ENCODE data around the gene ANTXR2.

The ANTXR2 gene

DNA sequence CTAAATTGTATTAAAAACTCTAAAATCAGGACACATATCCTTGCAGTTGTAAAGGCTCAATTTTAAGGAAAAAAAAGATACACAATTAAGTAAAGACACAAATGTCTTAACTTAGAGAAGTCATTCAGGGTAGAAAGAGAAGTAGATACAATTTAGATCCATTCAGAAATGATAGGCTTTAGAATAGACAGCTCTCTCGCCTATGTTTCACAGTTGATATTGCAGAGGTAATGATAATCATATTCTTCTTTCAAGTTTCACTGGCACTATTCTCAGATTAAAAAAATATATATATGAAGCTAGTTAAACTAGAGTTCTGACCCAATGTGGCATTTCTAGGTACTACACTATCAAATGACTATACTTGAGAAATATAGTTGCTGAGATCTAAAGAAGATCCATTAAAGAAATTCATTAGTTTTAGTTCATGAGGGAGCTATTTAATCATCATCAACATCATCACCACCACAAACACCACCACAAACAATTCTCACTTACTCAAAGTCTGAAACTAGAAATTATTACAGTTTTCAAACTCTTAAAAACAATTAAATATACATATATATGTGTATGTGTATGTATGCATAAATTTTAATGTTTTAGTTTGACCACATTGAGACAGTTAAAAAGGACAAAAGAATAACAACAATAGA is 93.1 kb downstream of the ANTXR2 start:
- no peak for DNase-seq

DNA sequence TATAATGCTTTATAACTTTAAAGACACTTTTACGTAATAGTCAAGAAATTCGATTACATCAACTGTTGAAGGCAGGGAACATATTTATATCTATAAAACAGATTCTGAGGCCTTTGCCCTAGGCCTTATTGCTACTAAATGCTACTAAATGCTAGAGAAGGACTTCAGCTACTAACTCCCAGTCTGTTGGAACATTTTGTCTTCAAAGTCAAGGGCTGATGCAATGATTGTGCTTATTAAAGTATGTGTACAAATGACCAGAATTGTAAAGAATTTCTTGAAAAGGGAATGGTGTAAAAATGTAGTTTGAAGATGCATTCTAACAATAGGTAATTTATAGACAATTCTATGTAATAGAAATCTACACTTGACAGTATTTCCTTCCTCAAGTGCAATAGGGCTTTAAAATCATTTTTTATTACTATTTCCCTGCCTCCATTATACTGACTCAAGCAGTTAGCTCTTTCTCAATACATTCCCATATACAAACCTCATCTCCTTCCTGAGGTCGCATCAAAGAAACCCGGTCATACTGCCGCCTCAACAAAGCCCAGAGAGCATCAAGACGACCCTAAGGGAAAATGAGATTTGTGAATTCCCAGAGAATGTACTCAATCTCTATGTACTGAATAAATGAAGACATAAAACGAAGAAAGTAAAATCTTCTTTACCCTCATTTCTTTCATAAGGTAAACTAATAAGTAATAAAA is 95.7 kb downstream of the ANTXR2 start:
- no peak for DNase-seq

DNA sequence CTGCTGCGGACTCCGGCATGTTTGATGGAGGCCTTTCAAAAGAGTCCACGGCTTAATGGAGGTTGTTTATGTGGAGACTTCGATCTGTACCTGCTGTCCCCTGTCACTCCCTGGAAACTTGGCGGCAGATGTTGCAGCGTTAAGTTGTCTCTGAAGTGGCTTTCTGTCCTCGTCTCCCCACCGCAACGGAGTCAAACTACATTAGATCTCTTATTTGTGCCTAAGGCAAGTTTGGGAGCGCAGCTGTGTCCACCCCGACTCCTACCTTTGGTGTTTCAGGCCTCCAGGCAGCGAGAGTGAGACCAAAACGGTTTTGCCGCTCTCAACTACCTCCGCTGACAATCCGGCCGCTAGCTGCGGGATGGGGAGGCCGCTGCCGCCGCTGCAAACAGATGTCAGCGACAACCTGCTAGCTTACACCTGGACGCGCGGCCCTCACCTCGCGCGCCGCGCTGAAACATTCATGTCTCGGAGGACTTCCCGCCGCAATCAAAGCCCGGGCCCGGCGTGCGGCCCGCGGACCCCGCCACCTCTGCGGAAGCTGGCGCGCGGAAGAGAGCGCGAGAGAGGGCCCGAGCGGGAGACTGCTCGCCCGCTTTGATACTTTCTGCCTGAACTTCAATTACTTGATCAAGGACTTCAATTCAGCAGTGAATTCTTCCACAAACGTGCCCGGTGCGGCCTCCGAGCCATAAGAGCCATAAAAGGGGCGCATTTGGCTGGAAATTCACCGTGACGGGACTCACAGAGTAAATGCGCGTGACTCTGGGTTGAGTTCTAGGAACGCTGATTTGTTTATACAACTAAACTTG is 108.4 kb downstream of the ANTXR2 start:
- no peak for DNase-seq

DNA sequence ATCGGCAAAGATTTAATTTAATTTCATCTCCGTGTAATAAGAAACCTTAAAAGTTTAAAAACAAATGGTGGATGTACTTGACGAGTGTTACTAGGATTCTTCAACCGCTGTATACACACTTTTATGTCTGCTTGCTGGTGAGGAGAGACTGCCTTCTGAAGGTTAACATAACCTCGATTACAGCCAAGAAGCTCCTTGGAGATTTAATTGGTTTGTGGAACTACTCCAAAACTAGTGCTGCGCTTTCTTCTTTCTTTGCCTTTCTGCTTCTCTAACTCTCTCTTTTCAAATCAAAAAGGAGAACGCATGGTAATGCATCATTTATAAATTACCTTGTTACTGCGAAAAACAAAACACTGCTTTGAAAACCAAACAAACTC is 109.0 kb downstream of the ANTXR2 start:
- DNase-seq, result no peak

DNA sequence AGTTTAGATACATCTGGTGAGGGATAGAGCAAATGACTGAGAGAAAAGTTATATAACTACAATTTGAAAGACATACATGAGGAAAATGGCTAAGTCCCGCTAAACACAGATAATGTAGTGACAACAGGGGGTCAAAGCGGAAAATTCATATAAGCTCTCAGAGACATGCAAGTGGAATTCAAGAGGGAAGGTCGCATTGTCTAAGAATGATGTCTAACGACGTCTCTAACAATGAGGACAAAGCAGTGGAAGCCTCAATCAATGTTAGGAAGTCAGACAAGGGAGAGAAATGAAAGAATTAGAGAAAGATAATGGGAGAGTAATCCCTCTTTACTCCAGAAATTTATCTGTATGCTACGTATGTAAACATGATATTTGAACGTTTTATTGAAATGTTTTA is 113.4 kb downstream of the ANTXR2 start:
- DNase-seq, result peak; percentile 56

DNA sequence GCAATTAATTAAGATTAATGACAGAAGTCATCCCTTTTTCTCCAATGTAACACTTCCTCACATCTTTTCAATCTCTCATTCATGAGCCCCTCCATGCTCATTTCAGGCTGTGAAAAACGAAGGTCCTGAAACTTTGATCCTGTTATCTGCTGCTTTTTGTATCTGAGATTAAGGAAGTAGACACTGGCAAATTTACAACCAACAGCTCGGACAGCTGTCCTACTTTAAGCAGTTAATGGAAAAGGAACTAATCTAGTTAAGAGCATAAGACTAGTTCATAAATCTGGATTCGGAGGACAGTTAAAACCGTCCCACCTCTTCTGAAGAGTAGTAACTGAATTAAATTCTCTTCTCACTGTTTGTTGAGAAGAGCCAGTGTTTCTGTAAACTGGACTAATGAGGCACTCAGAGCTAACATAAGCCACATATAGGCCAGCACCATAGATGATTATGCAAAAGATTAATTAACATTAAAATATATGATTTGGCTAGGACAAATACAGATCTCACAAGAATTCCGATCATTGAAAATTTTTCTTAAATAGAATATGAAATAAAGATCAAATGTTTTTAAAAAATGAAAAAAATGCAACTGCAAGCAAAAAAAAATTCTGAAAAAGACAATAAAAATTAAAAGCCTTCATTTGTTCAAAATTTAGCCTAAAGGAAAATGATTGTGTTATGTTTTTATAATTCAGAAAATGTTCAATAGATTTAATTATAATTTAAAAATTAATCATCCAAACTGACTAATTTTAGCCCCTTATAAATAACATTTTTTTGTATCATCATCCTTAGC is 114.4 kb downstream of the ANTXR2 start:
- DNase-seq, result no peak

DNA sequence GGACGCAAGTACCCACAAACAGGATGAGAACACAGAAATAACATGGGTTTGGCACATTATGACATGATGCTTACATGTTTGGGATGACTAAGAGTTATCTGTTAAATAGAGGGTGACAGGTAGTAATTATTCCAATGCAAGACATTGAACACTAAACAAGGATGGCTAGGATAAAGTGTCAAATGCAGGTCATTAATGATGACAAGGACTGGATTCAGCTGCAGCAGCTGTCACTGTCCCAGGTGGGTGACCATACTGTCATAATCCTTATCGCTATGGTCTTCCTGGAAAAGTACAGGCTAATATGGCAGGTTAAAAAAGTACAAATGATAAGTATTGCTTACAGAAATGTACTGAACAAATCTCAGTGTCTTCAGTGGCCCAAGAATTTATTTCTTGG is 123.9 kb downstream of the ANTXR2 start:
- no peak for DNase-seq

DNA sequence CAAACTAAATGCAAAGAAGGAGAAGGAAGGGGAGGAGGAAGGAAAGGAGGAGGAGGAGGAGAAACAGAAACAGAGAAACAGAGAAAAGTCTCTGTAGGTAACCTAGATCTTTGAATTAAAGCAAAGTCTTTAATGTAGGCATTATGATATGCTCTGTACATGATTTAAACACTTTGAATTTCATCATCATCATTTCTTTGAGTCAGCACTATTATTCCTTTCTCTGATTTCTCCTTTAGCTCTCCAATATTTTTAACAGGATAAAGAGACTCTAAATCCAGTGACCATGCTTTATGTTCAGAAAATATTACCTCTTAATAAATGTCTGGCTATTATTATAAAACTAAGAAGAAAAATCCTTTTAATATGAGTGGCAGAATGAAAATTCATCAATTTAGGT is 124.3 kb downstream of the ANTXR2 start:
- DNase-seq, result no peak

DNA sequence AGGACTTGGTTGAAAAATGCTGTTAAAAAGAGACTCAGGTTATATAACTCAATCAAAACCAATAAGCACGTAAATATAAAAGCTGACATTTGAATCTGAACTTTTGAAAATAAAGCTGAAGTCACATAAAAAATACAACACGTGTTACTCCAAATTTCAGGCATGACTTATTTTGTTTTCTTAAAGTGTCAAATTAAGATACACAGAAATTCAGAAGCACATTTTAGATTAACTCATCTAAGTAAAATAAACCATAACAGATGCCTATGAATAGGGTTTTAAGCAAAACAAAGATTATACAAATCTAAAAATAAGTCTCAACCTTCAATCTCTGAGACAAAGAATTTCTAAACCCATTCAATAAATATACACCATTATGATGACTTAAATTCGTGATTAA is 124.8 kb downstream of the ANTXR2 start:
- no peak for DNase-seq

DNA sequence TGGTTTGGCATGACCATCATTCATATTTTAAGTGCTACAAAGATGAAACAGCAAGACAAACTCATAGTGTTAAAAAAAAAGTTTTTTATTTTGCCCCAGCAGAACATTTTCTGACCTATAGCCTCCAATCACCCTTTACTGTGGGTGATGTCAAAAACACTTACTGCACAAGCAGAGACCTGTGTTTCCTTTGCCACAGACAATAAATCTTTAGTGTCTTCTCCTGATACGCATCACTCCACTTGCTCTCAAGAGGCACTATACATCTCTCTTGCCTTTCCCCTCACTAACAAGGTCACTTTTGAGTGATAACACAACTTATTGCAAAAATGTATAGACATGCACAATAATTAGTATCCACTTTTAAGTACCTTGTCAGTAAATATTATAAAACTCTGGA is 125.6 kb downstream of the ANTXR2 start:
- DNase-seq, result peak; percentile 24

DNA sequence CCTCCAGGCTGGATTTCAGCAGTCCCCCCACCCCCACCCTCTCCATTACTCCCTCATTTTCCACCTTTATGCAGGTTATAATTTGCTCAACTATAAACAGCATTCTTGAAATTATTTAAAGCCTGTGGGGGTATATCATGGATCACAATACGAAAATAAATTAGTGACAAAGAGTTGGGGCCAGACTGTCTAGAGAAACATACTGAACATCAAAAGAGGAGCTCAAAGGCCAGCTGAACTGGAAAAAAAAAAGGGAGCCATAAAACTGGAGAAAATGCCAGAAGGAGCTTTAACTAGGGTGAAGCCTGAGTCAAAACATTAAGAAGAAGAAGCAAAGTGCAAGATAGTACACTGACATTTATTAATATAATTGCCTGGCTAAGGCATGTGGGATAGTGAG is 137.8 kb downstream of the ANTXR2 start:
- DNase-seq, result no peak

DNA sequence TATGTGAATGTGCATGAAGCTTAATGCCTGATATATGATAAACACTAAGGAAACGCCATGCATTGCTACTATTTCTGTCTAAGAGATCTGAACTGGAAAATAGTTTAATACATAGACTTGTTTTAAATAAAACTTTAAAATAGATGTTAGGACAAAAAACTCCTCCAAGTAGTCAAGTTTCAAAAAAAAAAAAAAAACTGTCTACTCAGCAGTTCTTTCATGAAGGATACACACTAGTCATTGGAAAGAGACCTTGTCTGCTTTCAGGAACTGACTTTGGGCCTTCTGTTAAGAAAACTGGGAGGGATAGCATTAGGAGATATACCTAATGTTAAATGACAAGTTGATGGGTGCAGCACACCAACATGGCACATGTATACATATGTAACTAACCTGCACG is 138.4 kb downstream of the ANTXR2 start:
- DNase-seq, result no peak

DNA sequence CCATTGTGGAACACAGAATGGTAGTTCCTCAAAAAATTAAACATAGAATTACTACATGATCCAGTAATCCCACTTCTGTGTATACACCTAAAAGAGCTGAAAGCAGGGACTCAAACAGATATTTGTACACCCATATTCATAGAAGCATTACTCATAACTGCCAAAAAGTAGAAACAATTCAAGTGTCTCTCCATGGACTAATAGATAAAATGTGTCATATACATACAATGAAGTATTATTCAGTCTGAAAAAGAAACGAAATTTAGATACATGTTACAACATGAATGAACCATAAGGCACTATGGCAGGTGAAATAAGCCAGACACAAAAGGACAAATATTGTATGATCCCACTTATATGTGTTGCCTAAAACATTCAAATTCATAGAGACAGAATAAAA is 145.1 kb downstream of the ANTXR2 start:
- DNase-seq, result no peak

DNA sequence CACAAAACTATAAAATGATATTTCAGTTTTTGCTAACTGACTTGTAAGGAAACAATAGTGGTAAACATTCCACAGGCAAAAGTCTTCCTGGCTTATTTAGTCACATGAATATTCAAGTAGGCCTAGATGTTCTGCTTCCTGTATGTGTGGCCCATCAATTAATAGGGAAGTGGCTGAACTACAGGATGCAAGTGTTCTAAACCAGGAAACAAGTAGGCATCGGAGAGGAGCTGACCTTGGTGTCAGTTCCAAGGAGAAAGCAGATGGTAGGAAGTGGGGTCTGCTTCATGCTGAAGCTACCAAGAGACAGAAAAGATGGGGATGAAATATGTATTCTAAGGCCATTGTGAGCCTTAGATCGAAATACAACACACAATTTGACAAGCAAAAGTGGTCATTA is 149.7 kb downstream of the ANTXR2 start:
- no peak for DNase-seq

DNA sequence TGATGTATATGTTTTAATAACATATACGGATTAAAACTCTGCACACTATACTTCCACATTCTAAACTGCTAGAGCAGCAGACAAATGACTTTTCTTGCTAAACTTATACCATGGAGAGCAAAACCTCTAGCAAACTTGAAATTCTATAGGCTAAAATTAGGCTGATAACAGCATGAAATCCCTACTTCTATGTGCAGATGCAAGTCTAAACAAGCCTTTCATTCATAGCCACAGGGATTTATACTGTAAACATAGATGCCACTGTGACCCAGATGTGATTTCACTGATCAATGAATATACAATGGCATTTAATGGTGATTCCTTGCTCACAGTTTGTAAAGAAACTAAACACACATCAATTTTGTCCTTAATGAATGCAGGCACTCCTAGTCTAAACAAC is 151.0 kb downstream of the ANTXR2 start:
- no peak for DNase-seq

DNA sequence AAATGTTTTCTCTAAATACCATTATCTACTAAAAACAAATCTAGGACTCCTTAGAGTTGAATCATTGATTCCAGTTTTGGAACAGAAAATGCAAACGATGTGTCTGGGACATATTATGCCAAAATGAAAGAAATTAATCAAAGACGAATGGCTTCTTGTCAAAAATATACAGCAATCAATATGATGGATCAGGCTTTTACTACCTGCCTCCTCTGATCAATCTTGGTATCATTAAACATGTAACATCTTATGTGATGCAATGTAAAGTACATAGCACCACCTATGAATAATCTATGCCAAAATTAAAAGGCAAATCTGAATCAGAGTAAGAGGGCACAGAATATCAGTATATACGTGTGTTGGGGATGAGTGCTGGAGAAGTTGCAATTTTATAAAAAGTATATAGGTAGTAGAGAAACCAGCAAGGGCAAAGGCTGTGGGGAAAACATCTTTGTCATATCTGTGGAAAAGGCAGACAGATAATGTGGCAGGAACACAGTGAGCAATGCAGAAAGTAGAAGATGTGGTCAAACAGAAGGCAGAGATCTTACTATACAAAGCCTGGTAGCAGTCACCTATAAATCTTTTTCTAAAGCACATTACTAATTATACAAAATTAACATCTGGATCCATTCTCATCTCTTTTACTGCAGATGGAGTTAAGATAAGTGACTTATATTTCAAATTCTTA is 152.7 kb downstream of the ANTXR2 start:
- DNase-seq, result no peak

DNA sequence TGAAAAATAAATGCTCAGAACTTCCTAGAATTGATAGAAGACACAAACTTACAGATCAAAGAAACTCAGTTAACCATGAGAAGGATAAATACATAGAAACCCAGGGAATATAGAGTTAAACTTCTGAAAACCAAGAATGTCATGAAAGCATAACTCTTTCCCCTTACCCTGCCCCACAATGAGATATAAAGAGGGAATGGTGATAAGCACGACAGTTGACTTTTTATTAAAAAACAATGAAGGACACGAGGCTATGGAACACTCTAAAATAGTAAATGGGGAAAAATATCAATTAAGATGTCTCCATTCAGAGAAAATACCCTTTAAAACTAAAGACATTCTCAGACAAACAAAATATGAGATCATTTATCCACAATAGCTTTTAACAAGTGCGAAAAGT is 154.7 kb downstream of the ANTXR2 start:
- no peak for DNase-seq

DNA sequence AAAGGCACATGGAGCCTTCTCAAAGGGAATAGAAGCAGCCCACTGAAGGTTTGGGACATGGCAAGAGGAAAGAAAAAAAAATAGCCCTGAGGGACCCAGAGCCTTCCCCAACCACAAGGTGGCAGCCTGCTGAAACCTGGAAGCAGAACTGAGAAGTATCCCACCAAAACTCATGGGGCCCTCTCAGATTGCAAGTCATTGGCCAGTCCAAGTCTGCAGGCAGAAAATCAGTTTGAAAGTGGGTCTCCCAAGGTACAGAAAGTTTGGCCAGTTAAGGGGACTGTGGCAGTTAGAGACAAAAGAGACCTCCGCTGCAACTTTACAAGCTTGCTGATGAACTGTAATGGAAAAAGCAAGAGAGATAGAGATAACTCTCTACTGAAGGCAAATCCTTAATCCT is 155.8 kb downstream of the ANTXR2 start:
- no peak for DNase-seq

DNA sequence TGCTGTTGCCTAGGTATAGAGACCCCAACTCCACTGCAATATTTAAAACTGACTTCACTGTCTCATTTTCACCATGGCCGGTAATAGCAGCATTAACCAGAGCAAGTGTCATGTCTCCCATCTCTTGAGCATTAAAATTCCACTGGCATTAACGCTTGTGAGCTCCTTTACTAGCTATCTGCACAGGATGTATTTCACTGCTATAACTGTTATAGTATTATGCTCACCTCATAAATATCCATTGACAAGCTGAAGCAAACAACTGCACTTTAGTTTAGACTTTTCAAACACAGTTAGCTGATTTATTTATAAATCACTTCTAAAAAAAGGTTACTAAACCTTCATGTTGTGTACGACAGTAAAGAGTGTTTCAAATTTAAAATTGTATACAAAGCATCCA is 157.8 kb downstream of the ANTXR2 start:
- DNase-seq, result no peak

DNA sequence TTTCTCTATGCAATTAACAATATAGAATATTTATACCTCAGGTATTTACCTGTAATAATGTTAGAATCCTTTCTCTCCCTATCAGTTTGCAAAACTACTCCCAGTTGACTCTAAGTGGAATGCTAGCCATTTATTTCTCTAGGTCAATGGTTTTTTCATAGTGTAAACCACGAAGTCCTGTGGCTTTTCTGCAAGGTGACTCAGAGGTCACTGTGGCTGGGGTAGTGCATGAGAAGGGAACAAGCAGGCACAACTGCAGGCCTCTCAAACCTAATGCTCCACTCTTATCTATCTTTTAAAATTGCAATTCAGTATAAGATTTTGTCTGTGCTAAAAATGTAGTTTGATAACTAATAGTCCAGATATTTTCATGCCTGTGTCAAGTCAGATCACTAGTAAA is 159.4 kb downstream of the ANTXR2 start:
- DNase-seq, result no peak

DNA sequence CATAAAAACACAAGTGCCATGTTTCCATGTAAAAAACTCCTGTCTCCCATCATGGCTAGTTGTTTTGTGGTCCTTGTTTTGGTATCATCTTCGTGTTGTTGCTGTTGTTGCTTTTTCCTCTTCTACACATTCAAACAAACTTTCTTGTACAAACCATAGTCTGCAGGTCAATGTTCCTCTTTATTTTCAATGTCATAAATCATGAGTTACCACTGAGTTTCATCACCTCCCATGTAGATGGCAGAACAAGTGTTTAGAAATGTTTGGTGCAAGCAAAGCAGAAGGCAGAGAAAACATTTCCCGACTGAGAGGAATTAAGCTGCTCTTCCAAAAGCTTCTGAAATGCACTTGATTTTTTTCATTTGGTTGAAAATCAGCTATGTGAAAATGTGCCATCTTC is 166.0 kb downstream of the ANTXR2 start:
- no peak for DNase-seq

DNA sequence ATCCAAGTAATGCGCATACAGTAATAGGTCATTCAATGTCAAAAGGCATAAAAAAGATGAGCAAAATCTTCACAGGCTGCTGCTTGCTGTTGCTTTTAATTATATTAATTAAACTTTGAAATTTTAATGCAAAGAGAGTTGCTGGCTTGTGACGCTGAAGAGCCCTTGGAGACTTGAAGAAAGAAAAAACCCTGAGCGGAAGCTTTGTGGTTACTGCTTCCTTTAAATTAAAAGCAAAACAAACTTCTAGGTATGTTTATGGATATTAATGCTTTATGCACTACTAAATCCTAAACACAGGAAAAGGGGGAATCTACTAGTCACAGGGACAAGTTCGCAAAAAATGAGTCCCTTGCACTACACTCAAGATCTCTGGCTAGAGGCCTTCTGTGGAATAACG is 166.7 kb downstream of the ANTXR2 start:
- DNase-seq, result no peak

DNA sequence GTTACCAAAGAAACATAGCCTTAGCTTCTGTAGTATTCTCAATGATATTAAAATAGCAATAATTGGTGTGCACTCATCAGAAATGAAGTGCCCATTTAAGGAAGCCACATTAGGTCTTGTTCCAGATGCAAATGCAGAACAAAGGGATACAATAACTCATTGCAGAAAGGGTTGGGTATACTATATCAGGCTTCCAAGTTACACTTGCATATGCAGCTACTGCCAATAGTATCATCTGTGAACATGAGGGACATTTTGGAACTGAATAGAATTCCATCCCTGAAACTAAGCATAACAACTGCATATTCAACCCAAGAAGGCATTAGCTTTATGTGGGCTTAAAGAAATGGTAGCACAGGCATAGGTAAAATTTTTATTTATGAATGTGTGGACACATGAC is 167.8 kb downstream of the ANTXR2 start:
- DNase-seq, result no peak

Measured in NCI-H187 treated with DMSO at 0.1 percent for 48 hours (cell line).